HG03108 (cell line): ENCODE data around the gene AJAP1.
"Not testable (repeated sequence)": the region's sequence is repeated elsewhere in the genome, so short reads cannot be mapped to it uniquely, and the experiment has no call there.

Experiments
- ATAC-seq: cut with Tn5 transposase; IDR thresholded peaks from one replicate; pipeline ENCODE4 v1.9.1; 2021; ENCODE audit warnings: moderate library complexity; ENCODE audit not compliant: unreplicated experiment

Gene AJAP1, protein sequence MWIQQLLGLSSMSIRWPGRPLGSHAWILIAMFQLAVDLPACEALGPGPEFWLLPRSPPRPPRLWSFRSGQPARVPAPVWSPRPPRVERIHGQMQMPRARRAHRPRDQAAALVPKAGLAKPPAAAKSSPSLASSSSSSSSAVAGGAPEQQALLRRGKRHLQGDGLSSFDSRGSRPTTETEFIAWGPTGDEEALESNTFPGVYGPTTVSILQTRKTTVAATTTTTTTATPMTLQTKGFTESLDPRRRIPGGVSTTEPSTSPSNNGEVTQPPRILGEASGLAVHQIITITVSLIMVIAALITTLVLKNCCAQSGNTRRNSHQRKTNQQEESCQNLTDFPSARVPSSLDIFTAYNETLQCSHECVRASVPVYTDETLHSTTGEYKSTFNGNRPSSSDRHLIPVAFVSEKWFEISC

GRCh38 chr1:4653796-4654725, at the start of gene AJAP1:
Gene AJAP1, plus strand, starts transcription at chr1:4654609. Its CDS starts 817 bp downstream, at chr1:4655426.
- no peak for ATAC-seq

DNA sequence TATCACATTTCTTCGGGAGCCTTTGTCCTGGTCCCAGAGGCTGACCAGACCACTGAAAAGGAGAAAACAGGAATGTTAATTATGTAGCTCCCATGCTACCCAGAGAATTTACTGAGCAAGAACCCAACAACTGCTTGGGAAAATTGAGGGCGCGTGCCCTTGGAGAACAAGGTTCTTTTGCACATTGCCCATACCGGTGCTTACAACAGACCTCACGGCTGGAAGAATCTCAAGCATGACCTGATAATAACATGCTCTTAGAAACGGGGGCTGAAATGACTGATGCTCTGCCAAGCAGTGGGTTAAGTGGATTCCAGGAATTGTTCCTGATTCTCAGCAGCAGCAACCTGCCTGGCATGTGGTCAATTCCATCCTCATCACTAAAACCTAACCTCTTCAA, 49.3 kb upstream of the AJAP1 start:
- ATAC-seq = no peak

- no peak for ATAC-seq
These were observed 42.7 kb upstream of the AJAP1 start for GRCh38 chr1:4611563-4612341.

DNA sequence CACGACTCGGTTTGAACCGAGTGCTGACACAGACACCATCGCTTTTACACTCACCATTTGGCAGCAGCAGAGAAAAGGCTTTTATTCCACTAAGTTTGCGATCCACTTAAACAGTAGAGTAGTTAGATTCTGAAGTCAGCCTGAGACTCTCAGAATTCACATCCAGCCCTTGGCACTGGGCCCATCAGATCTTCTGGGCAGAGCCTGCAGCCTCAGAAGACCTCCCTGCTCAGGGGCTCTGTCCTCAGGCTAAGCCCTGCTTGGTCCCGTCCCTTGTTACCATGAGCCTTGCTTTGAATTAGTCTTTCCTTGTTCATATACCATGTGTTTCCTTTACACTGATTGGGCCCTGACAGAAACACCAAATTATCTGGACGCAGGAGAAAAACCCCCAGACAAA, 41.4 kb upstream of the AJAP1 start:
- ATAC-seq = no peak

GRCh38 chr1:4613606-4614370, 40.6 kb upstream of the AJAP1 start:
- ATAC-seq = no peak

- no peak for ATAC-seq
These were observed 39.9 kb upstream of the AJAP1 start for GRCh38 chr1:4614371-4615137.

GRCh38 chr1:4615138-4615470, 39.3 kb upstream of the AJAP1 start:
- no peak for ATAC-seq

- no peak for ATAC-seq
These were observed 38.9 kb upstream of the AJAP1 start for GRCh38 chr1:4615501-4615900.

- ATAC-seq = no peak
These were observed 37.5 kb upstream of the AJAP1 start for GRCh38 chr1:4616831-4617465.

DNA sequence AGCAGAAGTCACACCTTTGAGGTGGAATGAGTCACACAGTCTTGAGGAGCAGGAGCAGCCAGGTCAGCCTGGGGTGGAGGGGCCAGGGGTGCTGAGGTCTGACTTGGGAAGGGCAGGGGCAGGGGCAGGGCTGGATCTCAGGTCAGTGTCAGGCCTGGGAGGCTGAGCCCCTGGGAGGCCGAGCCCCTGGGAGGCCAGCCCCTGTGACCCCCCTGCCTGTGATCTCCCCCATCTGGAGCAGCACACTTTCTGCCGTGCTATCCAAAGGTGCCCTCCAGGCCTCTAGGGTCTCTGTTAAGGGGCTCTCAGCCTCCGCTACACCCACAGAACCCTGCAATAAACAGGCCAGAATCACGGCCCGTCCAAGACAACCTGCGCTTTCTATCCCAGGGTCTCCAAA, 36.9 kb upstream of the AJAP1 start:
- ATAC-seq = no peak

GRCh38 chr1:4618827-4619226, 35.6 kb upstream of the AJAP1 start:
- ATAC-seq = not testable (repeated sequence)

DNA sequence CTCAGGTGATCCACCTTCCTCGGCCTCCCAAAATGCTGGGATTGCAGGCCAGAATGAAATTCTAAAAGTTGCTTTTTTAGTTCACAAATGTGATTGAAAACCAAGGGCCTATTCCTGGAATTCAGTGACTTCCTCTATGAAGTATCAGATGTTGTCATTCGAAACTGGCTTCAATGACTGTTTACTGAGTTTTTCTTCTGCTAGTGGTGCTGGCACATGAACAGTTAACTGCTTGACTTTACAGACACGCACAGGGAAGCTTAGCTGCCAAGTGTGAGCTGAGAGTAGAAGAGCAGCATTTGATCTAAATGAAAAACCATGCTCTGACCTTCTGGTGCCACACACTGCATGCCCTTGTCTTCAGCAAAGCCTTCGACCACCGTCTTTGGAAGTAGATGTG, 32.8 kb upstream of the AJAP1 start:
- ATAC-seq = no peak

GRCh38 chr1:4622821-4623220, 31.6 kb upstream of the AJAP1 start:
- no peak for ATAC-seq

- ATAC-seq = no peak
These were observed 30.2 kb upstream of the AJAP1 start for GRCh38 chr1:4624141-4624715.

DNA sequence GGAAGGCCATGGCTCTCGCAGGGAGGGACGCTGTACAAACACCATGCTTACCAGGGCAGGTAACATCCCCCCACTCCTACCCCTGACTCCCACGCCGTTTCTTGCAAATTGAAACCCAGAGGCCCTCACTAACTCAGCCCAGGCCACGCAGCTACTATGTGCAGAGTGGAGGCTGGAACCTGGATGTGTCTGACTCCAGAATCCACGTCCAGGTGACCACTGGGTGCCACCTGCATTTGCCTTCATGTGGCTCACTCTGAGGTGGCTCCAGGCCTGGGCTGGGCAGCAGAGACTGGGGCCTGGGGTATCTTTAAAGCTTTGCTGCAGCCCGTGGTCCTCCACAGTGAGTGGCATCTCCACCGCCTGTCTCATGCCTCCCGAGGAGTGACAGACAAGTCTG, 29.6 kb upstream of the AJAP1 start:
- no peak for ATAC-seq

GRCh38 chr1:4626061-4626460, 28.3 kb upstream of the AJAP1 start:
- ATAC-seq = no peak

DNA sequence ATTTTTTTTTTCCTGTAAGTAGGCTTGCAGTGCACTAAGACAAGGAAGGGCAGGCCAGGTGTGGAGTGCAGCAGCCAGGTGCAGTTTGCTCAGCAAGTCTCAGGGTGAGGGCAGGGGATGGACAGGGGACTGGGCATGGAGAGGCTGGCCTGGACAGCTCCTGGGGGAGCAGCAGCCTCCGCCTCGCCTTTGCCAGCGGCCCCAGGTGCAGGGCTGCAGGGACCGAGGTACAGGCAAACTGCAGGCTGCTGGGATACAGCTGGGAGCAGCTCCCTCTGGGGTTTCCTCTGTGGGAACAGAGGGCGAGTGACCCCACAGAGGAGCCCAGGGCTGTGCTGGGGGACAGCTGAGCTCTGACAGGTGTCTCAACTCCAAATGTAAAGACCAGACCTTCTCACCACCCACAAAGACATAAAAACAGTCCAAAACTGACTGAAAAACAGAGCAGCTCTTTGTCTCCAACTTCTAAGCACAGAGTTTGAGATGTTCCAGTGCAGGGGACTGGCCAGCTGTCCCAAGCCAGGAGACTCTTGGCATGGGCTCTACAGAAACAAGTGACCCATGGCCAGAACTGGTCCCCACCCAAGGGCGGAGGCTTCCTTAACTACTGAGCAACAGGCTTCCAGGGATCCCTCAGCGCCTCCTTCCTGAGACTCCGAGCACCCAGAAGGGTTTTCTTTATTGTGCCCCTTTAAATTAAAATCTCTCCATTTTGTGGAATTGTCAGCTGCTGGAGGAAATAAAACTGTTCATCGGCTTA, 27.7 kb upstream of the AJAP1 start:
- no peak for ATAC-seq

GRCh38 chr1:4627353-4627752, 27.1 kb upstream of the AJAP1 start:
- no peak for ATAC-seq
